Mucosa of rectum (tissue), 2 donors: ENCODE results near the gene C19orf47.
A peak's percentile ranks its signal among the peaks of the same experiment; 100 is the strongest.

Experiments used
- H3K27ac ChIP-seq, 2 donors: one replicate each; pipeline ENCODE4 v1.7.0; 2013; ENCODE audit warnings: inconsistent platforms in 2 of 2, low read depth in 2 of 2, low read length in 2 of 2
- H3K27me3 ChIP-seq, 2 donors: one replicate each; pipeline ENCODE4 v1.7.0; 2013; ENCODE audit warnings: low read length in 2 of 2; ENCODE audit not compliant: control insufficient read depth in 2 of 2, insufficient read depth in 2 of 2
- H3K36me3 ChIP-seq, 2 donors: one replicate each; pipeline ENCODE4 v1.7.0; 2013; ENCODE audit warnings: low read length in 2 of 2; ENCODE audit not compliant: control insufficient read depth in 2 of 2, insufficient read depth in 2 of 2
- H3K4me1 ChIP-seq, 2 donors: one replicate each; pipeline ENCODE4 v1.7.0; 2013; ENCODE audit warnings: low read length in 2 of 2, mild to moderate bottlenecking in 1 of 2; ENCODE audit not compliant: control insufficient read depth in 2 of 2, insufficient read depth in 2 of 2
- H3K4me3 ChIP-seq, 2 donors: one replicate each; pipeline ENCODE4 v1.7.0; 2013; ENCODE audit warnings: low read length in 2 of 2
- H3K9ac ChIP-seq, 2 donors: one replicate each; pipeline ENCODE4 v1.7.0; 2013; ENCODE audit warnings: low read length in 2 of 2, low read depth in 1 of 2, mild to moderate bottlenecking in 1 of 2
- H3K9me3 ChIP-seq, 2 donors: one replicate each; pipeline ENCODE4 v1.7.0; 2013; ENCODE audit warnings: low read length in 2 of 2; ENCODE audit not compliant: control insufficient read depth in 2 of 2
- donor health status: healthy.
- donor health status: Normal muscosa, but diverticular disease.

C19orf47 gene

DNA sequence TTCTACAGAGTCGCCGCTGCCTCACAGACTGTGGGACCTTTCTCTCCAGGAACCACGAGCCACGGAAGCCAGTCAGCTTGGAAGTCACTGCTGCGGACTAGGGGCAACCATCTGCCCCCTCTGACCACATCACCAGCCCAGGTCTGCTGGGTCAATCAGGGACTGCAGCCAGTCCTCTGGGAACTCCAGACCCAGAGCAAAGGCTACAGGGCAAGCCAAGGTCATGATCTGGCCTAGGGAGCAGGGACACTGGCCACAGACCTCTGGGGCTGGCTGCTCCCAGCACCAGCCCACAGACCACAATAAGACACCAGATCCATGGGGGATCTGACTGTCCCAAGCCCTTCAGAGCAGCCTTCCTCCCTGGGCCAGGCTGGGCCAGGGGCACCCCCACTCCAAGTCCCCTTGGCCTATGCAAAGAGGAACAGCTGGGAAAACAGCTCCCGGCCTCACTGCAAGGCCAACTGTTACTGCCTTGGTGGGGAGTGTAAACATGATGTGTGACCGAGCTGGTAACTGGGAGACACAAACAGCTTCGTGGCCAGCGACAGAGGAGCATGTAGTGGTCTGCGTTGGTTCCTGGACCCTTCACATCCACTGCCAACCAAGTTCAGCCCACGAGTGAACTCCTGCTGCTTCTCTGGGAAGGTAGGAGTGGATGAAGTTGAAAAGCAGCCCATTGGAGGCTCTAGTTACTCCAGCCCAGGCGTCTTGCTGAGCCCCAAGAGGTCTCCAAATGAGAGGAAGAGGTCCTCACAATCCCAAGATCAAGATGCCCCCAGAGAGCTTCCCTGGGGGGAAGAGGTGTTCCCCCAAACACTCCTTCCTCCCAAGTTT is 64.6 kb downstream of the C19orf47 start:
- peak overlapping the region; percentile 70 to 90 for H3K4me3 ChIP-seq
- H3K36me3 ChIP-seq: peaks cover 0 to 6% of the 10 kb centered on the region in 2 donors
- H3K9me3 ChIP-seq: no peaks in the 10 kb centered on the region
- peak overlapping the region; percentile 84 to 88 for H3K9ac ChIP-seq
- peak overlapping the region; percentile 83 to 88 for H3K27ac ChIP-seq
- peaks cover 42 to 45% of the 10 kb centered on the region in 2 donors for H3K4me1 ChIP-seq
- H3K27me3 ChIP-seq: no peaks in the 10 kb centered on the region

DNA sequence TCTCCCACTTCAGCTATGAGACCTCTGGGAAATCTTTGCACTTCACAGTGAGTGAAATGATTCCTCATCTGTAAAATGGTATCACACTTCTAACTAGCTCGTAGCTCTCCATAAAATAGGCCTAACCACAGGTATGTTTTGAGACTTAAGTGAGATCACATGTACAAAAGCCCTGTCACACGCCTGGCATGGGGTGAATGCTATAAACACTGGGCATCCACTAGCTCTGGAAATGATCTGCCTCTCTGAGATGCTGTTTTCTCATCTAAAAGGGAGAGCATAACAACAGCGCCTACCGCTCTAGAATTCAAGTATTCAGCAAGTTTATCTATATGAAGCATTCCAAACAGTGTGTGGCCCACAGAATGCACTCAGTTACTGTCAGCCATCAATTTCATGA is 65.3 kb downstream of the C19orf47 start:
- Histone ChIP-seq H3K36me3 (peaks cover 0 to 6% of the 10 kb centered on the region in 2 donors), H3K4me3 (no peak overlapping the region), H3K9me3 (no peaks in the 10 kb centered on the region), H3K27ac (no peak overlapping the region), H3K27me3 (no peaks in the 10 kb centered on the region), H3K4me1 (peaks cover 45% of the 10 kb centered on the region in 2 donors), H3K9ac (peak overlapping the region; percentile 14 to 84)

DNA sequence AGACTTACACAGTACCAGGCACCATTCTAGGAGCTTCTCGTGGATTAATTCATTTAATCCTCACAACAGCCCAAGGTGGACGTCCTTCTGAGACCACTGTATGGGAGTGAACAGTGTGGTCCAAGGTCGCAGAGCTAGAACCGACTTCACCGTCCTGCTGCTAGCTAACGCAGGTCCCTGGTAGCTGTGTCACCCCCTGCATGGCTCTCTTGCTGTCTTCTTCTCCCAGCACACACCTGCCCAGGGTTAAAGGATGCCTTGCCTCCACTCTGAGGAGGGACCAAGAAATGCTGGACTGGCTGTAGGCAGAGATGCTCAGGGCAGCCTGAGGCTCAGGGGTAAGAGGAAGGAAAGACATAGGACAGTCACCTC is 66.0 kb downstream of the C19orf47 start:
- Histone ChIP-seq H3K27ac (no peak overlapping the region), H3K27me3 (no peaks in the 10 kb centered on the region), H3K9ac (no peak overlapping the region), H3K4me3 (no peak overlapping the region), H3K4me1 (peaks cover 45 to 50% of the 10 kb centered on the region in 2 donors), H3K9me3 (no peaks in the 10 kb centered on the region), H3K36me3 (peaks cover 0 to 6% of the 10 kb centered on the region in 2 donors)

DNA sequence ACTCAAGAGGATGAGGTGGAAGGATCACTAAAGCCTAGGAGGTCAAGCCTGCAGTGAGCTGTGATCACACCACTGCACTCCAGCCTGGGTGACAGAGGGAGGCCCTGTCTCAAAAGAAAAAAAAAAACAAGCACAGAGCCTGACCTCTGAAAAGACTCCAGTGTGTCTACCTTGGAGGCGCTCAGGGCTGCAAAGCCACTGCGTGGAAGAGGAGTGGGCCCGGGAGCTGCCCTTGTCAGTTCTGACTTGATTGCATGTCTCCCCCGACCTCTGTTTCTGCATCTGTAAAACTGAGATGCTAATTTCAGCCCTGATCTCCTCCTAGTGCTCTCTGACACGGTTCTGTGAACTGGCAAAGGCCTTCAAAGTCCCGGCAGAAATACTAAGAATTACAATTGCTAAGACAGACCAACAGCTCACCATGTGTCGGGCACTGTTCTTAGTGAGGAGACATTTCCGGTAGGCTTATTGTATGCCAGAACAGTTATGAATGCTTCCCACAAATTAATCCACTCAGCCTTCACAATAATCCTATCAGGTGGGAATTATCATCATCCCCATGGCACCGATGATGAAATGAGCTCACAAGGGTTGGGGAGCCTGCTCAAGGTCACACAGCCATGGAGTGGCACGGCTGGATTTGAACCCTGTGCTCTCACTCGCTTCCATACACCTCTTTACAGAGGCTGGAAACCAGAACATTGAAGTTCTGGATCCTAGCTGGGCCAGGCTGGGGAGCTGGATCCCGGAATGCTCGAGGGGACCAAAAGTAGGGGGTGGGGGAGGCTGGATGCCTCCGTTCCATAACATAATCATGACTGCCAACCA is 66.6 kb downstream of the C19orf47 start:
- Histone ChIP-seq H3K4me1 (peaks cover 45 to 50% of the 10 kb centered on the region in 2 donors), H3K9ac (peak overlapping the region in 1 of 2 donors; percentile 44)

DNA sequence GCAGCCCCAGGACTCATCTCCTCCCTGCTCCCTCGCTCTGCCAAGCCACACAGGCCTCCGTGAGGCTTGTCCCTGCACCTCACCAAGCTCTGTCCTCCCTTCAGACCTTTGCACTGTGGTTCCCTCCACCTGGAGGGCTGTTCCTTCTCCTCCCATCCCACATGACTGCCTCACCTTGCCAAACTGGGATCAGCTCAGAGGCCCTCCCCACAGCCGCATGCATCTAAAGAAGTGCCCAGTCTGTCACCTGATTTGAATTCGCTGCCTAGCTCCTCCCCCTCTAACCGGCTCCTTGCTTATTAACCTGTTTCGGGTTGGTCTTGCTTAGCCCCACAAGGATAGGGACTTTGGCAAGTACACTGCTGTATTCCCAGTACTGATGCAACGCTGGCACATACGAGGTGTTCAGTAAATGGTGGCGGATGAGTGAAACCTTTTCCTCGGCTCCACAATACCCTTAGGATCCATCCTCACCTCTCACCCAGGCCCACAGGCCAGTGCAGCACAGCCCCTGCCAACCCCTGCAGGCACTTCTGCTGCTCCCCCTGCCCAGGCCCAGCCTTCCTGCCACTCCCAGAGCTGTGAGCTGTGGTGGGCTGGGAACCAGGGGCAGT is 67.5 kb downstream of the C19orf47 start:
- Histone ChIP-seq H3K4me1 (peaks cover 43 to 47% of the 10 kb centered on the region in 2 donors), H3K27ac (peak overlapping the region; percentile 74 to 77), H3K9ac (peak overlapping the region; percentile 54 to 63), H3K27me3 (no peaks in the 10 kb centered on the region), H3K36me3 (peaks cover 0 to 6% of the 10 kb centered on the region in 2 donors), H3K9me3 (no peaks in the 10 kb centered on the region), H3K4me3 (peak overlapping the region; percentile 29 to 58)

More for the DNA sequence above, 66.6 kb downstream of the C19orf47 start:
- Histone ChIP-seq H3K4me3 (no peak overlapping the region), H3K27me3 (no peaks in the 10 kb centered on the region), H3K36me3 (peaks cover 0 to 6% of the 10 kb centered on the region in 2 donors), H3K9me3 (no peaks in the 10 kb centered on the region), H3K27ac (peak overlapping the region; percentile 74)

DNA sequence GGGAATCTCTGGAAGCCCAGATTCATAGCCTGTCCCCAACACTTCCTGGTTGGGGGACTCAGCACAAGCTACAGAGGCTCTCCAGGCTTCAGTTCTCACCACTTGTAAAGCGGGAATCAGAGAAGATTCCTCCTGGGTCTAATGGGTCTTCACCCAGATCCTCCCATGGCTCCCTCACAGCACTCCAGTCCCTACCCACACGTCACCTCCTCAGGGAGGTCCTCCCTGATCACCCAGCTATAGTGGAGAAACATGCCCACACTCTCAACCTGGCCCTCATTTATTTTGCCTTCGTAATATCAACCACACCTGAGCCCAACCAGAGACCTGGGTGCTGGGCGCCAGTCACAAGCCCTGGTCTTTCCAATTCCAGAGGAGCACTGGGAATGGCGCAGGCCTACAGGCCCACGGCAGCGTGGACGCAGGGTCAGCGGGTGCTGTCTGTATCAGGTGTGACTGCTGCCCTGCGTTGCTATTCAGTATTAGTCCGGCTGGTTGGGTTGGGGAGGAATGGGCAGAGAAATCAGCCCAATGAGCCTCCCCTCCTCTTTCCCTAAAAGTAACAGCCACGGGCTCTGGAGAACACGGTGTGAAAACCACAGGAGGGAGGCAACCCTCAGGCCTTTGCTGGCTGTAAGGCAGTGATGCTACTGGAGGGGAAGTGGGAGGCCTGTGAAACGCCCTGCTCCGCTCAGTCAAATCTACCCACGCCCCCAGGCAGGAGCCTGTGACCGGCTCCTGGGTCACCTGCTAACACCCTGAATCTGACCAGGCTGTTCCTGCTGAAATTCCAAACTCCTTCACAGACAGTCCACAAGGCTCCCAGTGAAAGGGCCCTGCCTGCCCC is 68.2 kb downstream of the C19orf47 start:
- Histone ChIP-seq H3K27ac (peak overlapping the region; percentile 74 to 77), H3K4me3 (peak overlapping the region; percentile 29 to 58), H3K27me3 (no peaks in the 10 kb centered on the region), H3K9me3 (no peaks in the 10 kb centered on the region), H3K4me1 (peaks cover 40 to 43% of the 10 kb centered on the region in 2 donors), H3K36me3 (peaks cover 0 to 8% of the 10 kb centered on the region in 2 donors), H3K9ac (peak overlapping the region; percentile 54 to 63)

DNA sequence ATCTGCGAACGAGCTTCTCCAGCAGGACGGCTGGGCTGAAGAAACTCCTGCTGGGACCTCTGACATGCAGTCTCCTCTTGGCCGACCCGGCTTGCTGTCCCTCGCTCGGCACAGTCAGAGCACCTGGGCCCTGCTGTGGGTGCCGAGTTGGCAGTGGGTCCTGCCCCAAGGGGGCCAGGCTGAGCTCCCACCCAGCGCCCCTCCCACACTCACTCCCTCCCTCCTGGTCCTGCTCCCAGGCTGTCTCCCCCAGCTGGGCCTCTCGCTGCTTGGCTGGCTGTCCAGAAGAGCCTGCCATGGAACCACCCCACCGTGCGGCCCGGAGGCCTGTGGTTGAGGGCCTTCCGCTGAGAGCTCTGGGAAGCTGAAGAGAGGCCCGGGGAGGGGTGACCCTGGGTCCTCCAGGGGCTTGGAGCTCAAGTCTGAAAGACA is 69.1 kb downstream of the C19orf47 start:
- Histone ChIP-seq H3K9ac (peak overlapping the region in 1 of 2 donors; percentile 54), H3K4me1 (peaks cover 38 to 42% of the 10 kb centered on the region in 2 donors), H3K4me3 (no peak overlapping the region), H3K27ac (peak overlapping the region; percentile 74 to 77), H3K9me3 (no peaks in the 10 kb centered on the region), H3K27me3 (no peaks in the 10 kb centered on the region), H3K36me3 (peaks cover 0 to 8% of the 10 kb centered on the region in 2 donors)

DNA sequence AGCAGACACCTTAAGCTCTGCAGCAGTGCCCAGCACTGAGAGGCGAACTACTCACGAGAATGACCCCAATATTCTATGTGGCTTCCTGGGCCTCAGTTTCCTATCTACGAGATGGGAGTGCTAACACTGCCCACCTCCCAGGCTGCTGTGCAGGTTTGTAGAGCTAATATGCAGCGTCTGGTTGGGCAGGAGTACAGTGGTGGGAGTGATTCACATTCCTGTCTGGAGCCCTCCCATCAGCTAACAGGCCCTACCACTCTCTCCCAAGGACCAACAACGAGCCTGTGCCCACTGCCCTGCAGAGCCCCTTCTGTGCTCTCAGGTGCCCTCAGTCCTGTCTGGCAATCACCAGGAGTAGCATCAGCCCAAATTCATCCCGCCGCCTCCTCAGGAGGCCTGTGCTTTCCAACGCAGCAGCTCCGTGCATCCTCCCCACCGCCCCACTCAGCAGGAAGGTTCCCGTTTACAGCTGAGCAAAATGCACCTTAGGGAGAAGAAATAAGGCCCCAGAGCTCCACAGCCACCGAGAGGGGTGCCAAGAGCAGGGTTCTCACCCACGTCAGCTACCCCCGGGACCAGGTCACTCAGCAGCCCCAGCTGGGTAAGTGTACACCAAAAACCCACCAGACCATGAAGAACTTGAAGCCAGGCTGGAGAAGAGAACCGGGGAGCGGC is 69.7 kb downstream of the C19orf47 start:
- no peaks in the 10 kb centered on the region for H3K27me3 ChIP-seq
- no peak overlapping the region for H3K4me3 ChIP-seq
- H3K4me1 ChIP-seq: peaks cover 32 to 36% of the 10 kb centered on the region in 2 donors
- H3K36me3 ChIP-seq: peaks cover 0 to 8% of the 10 kb centered on the region in 2 donors
- H3K9me3 ChIP-seq: no peaks in the 10 kb centered on the region
- peak overlapping the region in 1 of 2 donors; percentile 77 for H3K27ac ChIP-seq
- H3K9ac ChIP-seq: no peak overlapping the region
